ENCODE measurements around the gene RUFY3.
"Not testable (repeated sequence)": the region's sequence is repeated elsewhere in the genome, so short reads cannot be mapped to it uniquely, and the experiment has no call there.

RUFY3 gene

DNA sequence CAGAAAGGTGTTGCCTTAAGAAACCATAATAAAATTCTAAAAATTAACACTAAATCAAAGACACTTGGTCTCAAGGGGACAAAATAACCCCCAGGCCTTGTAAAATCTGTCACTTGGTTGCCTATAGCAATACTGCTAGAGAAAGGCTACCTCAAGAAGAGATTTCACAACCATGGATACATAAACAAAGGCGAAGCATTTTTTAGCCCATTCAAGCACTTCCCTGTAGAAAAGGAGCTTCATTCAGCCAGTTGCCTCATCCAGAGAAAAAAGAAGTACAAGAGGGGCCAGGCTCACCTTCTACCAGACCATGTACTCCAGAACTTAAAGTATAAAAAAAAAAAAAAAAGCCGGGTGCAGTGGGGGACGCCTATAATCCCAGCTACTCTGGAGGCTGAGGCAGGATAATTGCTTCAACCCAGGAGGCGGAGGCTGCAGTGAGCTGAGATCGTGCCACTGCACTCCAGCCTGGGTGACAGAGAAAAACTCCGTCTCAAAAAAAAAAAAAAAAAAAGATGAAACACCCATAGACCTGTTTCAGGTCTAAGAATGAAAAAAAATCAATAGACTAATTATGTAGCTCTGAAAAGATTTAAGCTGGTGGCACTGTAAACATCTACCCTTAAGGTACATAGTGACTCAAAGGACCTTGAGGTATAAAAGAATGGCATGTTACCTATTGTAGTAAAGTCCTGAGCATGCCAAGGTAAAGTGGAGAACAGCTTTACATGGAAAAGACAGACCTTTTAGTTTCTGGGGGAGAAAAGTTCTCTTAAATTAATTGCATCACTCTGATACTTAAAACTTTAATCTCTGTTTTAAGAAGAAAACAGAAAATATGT, 18.0 kb downstream of the RUFY3 start:
- DNase-seq = peak; percentile 6

DNA sequence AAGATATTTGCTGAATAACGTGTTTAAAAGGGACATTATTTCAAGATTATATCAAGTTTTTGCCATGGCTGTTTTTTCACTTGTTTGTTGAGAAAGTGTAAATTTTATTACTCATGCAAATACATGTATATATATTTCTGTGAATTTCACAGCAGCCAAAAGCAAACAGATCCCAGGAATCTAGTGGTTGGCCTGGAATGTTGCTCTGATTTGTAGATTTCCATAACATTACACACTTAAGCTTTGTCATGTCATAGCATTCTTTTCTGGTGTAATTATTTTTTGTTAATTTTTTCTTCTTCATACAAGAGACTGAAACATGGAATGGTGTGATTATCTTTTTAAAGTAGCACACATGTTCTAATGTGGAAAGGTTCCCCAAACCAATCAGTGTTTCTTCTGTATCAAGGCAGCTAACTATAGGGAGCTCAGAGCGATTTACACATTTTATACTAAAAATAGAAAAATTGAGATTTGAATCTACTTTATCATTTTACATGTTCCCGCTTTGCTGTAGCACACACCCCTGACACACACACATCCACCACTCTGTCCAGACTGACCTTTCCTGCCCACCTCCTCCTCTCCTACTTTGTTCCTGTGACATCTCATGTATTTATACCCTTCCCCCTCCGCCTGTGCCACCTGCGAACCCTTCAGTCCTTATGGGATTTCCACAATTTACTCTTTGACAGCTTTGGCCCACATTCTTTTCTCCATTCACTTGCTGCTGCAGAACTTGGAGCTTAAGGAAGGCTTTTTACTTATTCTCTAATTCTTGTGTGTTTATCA, 20.3 kb downstream of the RUFY3 start:
- DNase-seq = no peak

DNA sequence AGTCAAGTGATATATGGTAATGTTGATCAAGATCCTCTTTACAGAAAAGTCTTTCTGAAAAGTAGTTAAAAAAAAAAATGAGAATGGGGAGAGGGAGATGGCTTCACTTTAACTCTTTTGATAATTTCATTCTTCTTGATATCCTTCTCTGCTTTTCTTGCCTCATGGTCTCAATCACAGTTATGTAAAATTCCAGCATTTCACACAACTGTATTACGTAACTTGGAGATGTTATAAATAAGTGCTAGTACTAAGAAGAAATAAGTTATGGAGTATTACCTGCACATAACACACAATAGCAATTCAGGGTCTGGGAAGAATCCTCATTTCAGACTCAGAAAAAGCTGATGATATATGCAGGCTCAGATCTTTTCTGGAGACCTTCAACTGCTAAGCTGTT, 22.0 kb downstream of the RUFY3 start:
- no peak for DNase-seq

DNA sequence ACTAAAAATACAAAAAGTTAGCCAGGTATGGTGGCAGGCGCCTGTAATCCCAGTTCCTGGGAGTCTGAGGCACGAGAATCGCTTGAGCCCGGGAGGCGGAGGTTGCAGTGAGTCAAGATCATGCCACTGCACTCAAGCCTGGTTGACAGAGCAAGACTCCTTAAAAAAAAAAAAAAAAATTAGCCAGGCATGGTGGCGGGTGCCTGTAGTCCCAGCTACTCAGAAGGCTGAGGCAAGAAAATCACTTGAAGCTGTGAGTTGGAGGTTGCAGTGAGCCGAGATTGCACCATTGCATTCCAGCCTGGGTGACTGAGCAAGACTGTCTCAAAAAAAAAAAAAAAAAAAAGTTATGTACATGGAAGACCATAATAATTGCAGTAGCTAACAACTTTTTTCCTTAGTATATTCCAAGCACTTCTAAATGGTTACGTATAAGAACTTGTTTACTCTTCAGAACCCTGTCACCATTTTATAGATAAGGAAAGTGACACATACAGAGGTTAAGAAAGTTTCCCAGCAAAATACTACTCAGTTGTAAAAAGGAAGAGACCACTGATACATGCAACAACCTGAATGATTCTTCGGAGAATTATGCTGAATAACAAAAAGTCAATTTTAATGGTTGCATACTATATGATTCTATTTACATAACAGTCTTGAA, 24.5 kb downstream of the RUFY3 start:
- no peak for DNase-seq

DNA sequence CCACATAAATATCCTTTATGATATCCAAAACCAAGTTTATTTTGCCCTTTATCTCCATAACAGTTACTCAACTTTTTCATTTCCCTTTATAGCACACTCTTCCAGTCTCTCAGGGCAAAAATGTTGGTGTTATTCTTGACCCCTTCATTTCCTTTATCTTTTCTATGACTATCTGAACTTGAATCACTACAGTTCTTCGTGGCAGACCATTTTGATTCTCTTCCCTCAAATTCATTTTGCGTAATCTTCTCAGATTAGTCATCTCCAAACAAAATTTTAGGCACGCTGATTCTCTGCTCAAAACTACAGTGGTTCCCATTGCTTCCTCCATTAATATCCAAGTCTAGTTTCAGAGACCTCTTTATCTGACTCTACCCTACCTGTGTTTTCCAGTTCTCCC, 26.1 kb downstream of the RUFY3 start:
- DNase-seq = no peak

DNA sequence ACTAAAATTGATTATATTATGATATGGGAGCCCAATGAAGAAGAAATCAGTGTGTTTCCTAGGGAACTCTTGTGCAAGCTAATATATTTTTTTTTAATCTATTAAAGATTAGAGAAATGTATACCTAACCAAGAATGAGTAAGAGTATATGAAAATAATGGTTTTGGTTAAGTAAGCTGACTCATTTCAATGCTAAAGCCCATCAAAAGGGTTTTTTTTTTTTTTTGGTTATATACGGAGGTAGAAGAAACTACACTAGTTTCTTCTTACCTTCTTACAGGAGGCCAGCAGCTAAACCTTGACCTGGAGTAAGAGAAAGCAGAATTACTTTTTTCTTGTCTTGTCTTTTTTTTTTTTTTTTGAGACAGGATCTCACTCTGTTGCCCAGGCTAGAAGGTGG, 27.5 kb downstream of the RUFY3 start:
- DNase-seq = no peak

DNA sequence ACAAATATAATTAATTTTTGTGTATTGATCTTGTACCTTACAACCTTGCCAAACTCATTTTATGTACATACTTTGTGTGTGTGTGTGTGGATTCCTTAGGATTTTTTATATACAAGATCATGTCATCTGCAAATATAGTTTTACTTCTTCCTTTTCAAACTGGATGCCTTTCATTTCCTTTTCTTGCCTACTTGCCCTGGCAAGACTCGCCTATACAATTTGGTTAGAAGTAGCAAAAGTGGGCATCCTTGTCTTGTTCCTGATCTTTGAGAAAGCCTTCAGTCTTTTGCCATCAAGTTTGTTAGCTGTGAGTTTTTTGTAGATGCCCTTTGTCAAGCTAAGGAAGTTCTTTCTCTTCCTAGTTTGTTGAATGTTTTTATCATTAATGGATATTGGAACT, 30.5 kb downstream of the RUFY3 start:
- no peak for DNase-seq

DNA sequence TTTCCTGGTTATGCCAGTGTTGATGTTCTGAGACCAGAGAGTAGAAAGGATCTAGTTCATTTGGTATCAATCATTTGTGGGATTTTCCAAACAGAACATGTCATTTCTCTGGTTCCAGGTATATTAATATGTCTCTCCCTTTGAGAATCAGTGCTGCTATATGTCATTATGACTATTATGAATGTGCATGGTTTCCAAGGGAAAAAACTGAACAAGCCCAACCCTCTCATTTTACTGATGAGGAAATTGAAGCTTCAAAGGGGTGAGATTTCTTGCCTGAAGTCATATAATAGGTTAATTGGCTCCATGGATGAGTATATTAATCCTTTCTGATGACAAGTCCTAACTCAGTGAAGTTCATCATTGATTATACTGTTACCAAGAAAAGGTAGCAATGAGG, 31.9 kb downstream of the RUFY3 start:
- no peak for DNase-seq

DNA sequence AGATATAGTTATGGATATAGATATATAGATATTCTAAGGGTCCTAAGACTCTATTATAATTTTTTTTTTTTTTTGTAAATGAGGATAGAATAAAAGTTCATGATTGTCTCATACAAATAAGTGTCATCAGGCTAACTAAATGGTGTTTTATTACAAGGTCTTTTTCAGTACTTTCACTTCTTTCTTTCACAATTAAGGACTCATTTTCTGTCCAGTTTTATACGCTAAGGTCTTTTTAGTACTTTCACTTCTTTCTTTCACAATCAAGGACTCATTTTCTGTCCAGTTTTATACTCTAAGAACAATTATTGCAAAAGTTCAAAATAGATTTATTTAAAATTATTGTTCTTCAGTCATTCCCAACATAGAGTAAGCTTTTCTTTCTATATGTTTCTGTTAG, 32.7 kb downstream of the RUFY3 start:
- DNase-seq = no peak

DNA sequence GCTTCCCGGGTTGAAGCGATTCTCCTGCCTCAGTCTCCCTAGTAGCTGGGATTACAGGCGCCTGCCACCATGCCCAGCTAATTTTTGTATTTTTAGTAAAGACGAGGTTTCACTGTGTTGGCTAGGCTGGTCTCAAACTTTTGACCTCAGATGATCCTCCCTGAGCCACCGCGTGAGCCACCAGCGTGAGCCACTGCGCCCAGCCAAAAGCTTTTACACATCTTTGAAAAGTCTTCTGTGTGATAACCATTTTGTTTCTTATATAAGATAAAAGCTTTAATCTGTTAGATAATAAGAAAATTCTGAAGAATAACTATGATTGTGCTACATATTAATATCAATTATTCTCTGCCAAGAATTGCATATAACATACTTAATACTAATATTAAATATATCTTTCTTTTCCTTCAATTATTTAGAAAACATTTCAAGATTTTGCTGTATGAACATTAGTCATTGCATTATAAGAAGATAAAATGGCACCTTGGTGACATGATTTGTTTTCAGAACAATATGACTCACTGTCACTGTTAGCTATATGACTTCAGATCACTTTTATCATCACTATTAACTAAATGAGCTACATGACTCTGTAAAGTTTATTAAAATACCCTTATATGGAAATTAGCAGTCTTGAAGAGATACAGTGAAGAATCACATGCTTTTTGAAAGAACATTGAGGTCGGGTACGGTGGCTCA, 33.4 kb downstream of the RUFY3 start:
- DNase-seq = no peak

DNA sequence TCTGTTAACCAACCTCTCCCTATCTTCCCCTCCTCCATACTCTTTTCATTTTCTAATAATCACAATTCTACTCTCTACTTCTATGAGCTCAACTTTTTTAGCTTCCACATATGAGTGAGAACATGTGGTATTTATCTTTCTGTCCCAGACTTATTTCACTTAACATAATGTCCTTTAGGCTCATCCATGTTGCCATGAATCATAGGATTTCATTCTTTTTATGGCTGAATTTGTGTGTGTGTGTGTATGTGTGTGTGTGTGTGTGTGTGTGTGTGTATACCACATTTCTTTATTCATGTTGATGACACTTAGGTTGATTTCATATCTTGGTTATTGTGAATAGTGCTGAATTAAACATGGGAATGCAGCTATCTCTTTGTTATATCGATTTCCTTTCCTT, 37.4 kb downstream of the RUFY3 start:
- no peak for DNase-seq

DNA sequence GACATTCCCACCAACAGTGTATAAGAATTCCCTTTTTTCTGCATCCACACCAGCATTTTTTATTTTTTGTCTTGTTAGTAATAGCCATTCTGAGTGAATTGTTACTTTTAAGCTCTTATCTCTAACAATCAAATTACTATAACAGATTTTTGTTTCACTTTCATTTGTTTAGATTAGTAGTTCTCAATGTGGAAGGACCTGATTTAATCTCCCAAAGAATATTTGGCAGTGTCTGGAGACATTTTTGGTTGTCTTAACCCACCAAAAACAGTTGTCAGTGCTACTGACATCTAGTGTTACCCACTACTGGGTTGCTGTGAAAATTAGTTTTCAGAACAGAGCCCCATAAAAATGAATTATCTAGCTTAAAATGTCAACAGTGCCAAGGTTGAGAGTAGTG, 37.9 kb downstream of the RUFY3 start:
- DNase-seq = no peak

DNA sequence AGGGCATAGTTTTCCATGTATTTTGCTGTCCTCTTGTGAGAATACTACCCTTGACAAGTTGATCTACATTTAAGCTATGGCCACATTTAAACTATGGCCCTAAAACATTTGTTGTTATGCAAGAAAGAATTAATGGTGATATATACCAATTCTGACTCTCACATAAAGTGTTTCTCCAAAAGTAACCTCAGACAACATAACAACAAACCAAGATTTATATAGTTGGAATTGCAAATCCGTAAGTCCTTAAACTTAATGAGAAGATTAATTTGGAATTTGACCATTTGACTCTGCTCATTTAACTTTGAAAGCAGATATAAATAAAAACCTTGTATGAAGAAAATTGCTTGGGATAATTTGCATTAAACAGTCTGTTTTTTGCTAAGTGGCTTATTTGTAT, 38.9 kb downstream of the RUFY3 start:
- DNase-seq = no peak

DNA sequence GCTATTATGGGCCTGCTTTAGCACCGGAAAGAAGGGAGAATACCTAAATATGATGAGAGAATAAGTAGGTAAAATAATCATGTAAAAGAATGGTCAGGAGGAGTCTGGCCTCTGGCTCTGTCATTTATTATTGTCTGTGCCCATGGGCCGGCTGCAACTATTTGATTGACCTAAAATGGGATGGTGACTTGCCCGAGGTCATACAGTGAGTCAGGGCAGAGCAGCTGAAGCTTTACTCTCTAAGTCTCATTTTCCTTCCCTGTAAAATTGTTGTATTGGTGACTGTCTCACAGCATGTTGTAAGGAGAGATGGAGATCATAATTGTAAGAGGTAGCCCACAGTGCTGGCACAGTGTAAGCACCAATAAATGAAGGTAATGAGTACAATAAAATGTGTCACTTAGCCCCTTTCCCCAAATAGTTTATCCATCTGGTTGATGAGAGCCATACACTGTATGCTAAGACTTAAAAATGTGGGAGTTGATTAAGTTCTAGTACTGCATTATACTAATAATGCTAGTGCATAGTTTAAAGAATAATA, 39.6 kb downstream of the RUFY3 start:
- DNase-seq = no peak

DNA sequence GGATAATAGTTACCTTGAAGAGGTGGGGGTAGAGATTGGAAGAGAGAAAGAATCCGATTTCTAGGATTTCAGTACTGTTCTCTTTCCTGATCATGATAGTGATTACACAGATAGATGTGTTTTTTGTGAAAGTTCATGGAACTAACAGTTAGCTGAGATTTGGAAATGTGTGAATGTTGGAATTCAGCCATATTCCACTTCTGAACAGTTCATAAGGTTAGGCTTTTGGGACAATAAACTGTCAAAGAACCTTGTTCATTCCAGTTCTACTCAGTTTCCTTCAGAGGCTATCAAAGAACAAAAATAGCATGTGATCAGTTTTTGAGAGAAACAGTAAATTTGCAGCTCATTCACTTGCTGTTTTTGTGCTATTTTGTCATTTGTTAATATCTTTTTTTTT, 43.6 kb downstream of the RUFY3 start:
- DNase-seq = no peak

DNA sequence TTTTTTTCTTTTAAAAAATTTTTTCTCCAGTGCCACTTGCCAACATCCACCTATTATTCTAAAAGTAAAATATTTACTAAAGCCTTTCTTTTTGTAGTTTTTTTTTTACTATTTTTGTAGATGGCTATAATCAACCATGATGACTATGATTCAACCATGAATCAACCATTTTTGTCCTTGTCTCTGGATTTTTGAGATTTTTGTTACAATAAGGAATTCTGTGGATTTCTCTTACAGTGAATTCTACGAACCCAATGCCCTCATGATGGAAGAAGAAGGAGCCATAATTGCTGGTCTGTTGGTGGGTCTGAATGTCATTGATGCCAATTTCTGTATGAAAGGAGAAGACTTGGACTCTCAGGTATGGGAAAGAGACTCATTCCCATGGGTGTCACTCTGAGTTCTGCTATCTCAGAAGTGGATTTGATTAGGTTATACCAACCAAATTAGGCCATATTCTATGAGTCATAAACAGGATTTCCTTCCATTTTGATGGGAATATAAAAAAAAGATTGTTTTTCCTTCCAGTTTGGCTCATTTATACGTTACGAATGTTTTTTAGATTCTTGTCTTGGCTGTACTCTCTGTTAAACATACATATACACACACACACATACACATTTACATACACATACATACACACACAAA, 46.7 kb downstream of the RUFY3 start:
- no peak for DNase-seq

DNA sequence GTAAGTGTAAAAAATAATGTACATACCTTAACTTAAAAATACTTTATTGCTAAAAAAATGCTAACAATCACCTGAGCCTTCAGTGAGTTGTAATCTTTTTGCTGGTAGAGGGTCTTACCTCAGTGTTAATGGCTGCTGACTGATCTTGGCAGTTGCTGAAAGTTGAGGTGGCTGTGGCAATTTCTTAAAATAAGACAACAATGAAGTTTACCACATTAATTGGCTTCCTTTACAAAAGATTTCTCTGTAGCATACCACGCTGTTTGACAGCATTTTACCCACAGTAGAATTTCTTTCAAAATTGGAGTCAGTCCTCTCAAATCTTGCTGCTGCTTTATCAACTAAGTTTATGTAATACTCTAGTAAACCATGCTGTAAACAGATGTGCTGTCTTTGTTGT, 47.6 kb downstream of the RUFY3 start:
- DNase-seq = not testable (repeated sequence)

DNA sequence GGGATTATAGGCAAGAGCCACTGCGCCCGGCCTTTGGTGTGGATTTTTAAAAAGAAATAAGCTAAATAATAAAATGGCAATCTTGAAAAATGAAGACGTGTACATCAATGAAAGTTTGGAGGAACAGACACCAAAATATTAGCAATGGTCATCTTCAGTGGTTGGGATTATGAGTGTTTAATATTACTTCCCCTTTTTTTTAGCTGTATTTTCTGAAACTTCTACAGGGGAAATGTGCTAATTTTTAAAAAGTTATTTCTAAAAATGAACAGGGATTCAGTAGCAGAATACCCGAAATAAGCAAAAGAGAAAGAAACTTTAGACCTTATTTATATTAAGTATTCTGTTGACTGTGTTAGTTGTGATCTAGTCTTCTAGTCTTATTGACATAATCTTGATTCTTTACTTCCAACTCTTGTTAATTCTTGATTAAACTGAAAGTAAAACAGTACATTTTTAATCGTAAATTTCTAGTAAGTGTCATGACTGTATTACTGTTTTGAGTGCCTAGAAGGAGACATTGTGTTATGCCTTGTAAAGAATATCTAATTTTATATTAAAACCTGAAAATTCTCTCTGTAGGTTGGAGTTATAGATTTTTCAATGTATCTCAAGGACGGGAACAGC, 51.3 kb downstream of the RUFY3 start:
- no peak for DNase-seq

DNA sequence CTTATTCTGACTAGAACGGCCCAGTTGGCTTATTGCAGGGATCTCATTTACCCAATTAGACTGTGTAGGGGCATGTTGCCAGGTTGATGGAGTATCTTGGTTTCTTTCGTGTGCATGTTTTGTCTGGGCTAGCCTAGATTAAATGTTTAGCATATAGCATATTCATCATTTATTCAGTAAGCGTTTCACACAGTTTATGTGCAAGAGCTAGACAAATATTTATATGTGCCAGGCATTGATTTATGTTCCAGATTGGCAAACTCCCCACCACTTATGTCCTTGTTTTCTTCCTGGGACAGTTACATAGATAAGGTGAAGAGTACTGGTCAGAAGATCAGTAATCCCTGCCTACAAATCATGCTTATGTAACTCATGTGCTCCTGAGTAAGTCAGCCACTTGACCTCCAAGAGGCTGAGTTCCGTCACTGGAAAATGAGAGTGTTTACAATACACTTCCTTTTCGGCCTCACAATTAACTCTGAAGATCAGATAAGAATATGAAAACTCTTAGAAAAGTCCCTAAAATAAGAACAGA, 57.2 kb downstream of the RUFY3 start:
- DNase-seq = peak; percentile 61

DNA sequence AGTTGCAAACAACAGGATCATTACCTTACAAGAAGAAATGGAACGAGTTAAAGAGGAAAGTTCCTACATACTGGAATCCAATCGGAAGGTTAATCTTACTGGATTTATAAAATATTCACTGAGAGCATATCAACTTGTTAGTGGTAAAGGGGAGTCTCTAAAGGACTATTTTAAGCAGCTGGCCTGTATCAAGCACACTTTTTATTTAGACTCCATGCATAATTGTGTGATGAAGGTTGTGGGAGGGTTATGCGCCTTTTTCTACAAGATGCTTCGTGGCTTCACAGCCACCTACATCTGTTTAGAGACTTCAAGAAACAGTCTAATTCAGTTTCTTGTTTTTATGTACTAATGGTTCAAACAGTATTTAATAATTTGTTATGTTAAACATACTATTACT, 61.3 kb downstream of the RUFY3 start:
- no peak for DNase-seq

DNA sequence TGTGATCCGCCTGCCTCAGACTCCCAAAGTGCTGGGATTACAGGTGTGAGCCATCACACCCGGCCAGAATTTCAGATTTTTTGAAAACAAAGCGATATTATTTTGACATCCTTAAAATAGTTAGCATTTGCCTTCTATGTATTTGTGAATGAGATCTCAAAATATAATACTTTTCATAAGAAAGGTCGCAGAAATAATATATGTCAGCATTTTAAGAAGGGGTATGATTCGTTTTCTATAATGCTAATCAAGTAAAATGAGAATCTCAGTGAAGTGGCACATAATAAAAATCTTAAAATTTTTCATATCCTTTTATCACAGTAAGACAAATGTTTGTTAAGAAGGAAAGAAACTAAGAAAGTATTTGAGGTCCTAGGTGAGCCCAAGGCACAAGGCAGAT, 65.7 kb downstream of the RUFY3 start:
- no peak for DNase-seq

DNA sequence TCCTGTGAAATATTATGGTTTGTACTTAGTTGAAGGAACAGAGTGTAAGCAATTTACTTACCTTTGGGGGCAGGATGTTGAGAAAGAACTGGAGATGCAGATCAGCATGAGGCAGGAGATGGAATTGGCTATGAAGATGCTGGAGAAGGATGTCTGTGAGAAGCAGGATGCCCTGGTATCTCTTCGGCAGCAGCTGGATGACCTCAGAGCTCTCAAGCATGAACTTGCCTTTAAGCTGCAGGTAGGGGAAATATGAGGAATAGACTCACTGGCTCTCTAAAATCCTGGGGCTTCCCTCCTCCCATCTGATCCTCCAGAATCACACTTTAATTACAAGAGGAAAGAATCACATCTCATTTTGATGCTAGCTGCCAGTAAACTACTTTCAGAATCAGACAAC, 67.0 kb downstream of the RUFY3 start:
- no peak for DNase-seq
